ENCODE measurements around the gene ST3GAL5. TPM values are rescaled to one million over a fixed set of nuclear protein-coding genes. Genes with fewer than 3 reads are reported as not detected.

The ST3GAL5 gene
- total and polyA plus RNA-seq, 2 donors (not counting 1 experiment from before 2014, with no cell fraction given) = 42.6 to 94.3 TPM

GRCh38 chr2:85813982-85814801 lies 74.6 kb downstream of the ST3GAL5 start:
- Mint-ChIP-seq H3K9me3 (ENCODE audit: insufficient read depth) (no peaks in the 10 kb centered on the region), H3K27ac (no peak overlapping the region), H3K27me3 (peaks cover 20% of the 10 kb centered on the region), H3K4me3 (no peak overlapping the region), H3K4me1 (no peaks in the 10 kb centered on the region)
- ChIA-PET CTCF (interaction anchor here (0.5 to 24.3 kb wide), 30 partner anchors 10 to 490 kb away, joined by 3 to 528 read pairs (median 6); partner anchors contain the start of gene ATOH8), POLR2A (interaction anchor here (0.8 kb wide), 1 partner anchor 84 kb away, joined by 3 read pairs; no protein-coding TSS in a partner anchor)
- no peak overlapping the region for H3K4me2 ChIP-seq (replicated peaks; ENCODE audit: low read depth, low read length, poor library complexity, severe bottlenecking)
- peak; percentile 89 for ATAC-seq (ENCODE audit: low read depth)
- no peaks in the 10 kb centered on the region for H4K20me1 ChIP-seq (ENCODE audit: control insufficient read depth, insufficient read depth, low read length, poor library complexity, severe bottlenecking)
- peak; percentile 82 for DNase-seq
- H3K9ac ChIP-seq (ENCODE audit: low read length) = no peak overlapping the region
- H2AFZ ChIP-seq (ENCODE audit: insufficient read depth, low read depth, low read length, poor library complexity, severe bottlenecking) = no peak overlapping the region
- no peaks in the 10 kb centered on the region for H3K9me3 ChIP-seq (ENCODE audit: control extremely low read depth in 1 of 3, control insufficient read depth in 2 of 3, insufficient read depth in 1 of 3, low read length in 2 of 3)
- H3K79me2 ChIP-seq (ENCODE audit: control insufficient read depth, insufficient read depth, low read length) = no peaks in the 10 kb centered on the region
- peaks cover 0 to 9% (median 1%) of the 10 kb centered on the region in 4 experiments for H3K27me3 ChIP-seq (replicated peaks in 1 of 4; ENCODE audit: control extremely low read depth in 1 of 4, control insufficient read depth in 3 of 4, insufficient read depth in 4 of 4, low read length in 3 of 4)
- H3K4me1 ChIP-seq (ENCODE audit: control insufficient read depth in 2 of 2, insufficient read depth in 2 of 2, low read length in 2 of 2) = no peaks in the 10 kb centered on the region
- H3K36me3 ChIP-seq (replicated peaks in 1 of 2; ENCODE audit: control extremely low read depth in 1 of 2, control insufficient read depth in 1 of 2, extremely low read depth in 1 of 2, insufficient read depth in 2 of 2, low read length in 1 of 2) = no peaks in the 10 kb centered on the region
- intact Hi-C loops (cut with micrococcal nuclease) = loop anchor here (1.0 to 2.0 kb wide), 3 partner anchors 63 to 177 kb away; no protein-coding TSS in a partner anchor
- WGBS (ENCODE audit: insufficient coverage) = 19% methylated on average over 9 of the region's 13 CpGs
- no peak overlapping the region for H3K4me3 ChIP-seq (ENCODE audit: control extremely low read depth in 1 of 5, extremely low read depth in 1 of 5, insufficient read depth in 1 of 5, low read depth in 2 of 5, low read length in 4 of 5)
- TF ChIP-seq EZH2 (IDR thresholded peaks at IDR 0.05; ENCODE audit: borderline replicate concordance, insufficient read depth, low read depth, low read length, poor library complexity, severe bottlenecking) = no peak
- TF ChIP-seq CTCF (IDR thresholded peaks at IDR 0.05) = peak; percentile 92
- no peak overlapping the region for H3K27ac ChIP-seq (ENCODE audit: low read length in 2 of 2)

Measured in B cell (primary cell).